HTR-8/SVneo (cell line): ENCODE data around the gene BNIP5.

Source experiments
- DNase-seq: peaks from one replicate; pipeline ENCODE4 v3.0.0; 2011; ENCODE audit warnings: low spot score, mixed read lengths; ENCODE audit not compliant: insufficient read length
- FAIRE-seq: peaks from 2 replicates; lab custom pipeline; 2011; peaks lifted over from hg19 to GRCh38; lab: Jason Lieb, UNC

Gene BNIP5

DNA sequence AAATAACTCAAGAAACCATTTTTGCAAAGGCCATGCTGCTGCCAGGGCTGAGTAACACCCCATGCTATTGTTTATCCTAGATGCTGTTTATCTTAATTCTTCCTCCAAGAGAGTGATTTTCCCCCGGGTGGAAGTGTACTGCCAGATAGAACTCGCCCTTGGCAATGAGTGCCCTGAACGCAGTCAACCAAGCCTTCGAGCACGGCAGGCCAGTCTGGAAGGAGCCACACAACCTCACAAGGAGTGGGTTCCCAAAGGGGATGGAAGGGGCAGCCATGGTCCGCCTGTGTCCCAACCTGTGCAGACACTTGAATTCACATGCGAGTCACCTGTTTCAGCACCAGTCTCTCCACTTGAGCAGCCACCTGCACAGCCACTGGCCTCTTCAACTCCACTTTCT is 34.9 kb downstream of the BNIP5 start:
- peak; percentile 13 for FAIRE-seq
- no peak for DNase-seq

DNA sequence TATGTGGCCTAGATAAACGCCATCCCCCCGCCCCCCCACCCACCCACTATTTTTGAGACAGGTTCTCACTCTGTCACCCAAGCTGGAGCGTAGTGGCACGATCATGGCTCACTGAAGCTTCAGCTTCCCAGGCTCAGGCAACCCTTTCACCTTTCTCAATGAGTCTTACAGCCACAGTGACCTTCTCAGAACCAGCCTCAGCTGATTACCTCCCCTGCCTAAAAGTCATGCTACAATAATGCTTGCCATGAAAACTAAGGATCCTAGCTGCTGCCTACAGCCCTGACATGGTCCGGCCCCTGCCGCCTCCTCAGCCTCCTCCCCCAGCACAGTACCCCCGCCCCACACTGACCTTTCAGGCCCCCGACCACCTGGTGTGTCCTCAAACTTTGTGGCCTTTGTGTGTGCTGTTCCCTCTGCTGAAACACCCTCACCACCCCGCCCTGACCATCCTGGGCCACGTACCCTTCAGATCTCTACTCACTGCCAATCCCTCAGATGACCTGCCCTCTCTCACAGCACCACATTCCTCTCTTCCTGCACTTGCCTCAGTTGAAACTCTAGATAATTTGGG is 35.5 kb downstream of the BNIP5 start:
- no peak for FAIRE-seq
- DNase-seq, result no peak

DNA sequence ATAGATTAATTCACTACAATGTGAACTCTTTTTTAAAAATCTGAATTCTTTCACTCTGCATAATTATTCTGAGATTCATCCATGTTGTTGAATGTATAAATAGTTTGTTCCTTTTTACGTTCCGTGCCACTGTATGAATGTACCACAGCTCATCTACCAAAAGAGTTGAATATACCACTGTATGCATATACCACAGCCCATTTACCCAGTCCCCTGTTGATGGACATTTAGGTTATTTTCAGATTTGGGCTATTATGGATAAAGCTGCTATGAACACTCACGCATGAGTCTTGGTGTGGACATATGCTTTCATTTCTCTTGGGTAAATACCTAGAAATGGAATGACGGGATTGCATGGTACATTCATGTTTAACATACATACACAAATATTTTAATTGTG is 38.7 kb downstream of the BNIP5 start:
- DNase-seq (no peak), FAIRE-seq (no peak)

DNA sequence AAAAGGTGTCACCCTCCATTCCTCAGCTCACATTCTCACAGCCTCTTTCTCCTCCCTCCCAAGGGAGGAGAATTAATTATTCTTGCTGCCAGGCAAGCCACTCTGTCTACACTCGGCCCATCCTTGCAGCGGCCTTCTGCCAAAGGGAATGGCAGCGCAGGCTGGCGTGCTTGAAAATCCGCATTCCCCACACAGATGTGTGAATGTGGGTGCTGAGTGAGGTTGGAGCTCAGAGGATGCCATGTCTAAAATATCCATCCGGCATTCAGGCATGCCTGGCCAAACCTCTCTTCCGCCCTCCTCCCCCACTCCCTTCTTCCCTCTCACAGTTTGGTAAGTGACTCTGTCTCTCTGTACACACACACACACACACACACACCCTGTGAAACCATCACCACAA is 39.2 kb downstream of the BNIP5 start:
- DNase-seq (no peak), FAIRE-seq (no peak)

DNA sequence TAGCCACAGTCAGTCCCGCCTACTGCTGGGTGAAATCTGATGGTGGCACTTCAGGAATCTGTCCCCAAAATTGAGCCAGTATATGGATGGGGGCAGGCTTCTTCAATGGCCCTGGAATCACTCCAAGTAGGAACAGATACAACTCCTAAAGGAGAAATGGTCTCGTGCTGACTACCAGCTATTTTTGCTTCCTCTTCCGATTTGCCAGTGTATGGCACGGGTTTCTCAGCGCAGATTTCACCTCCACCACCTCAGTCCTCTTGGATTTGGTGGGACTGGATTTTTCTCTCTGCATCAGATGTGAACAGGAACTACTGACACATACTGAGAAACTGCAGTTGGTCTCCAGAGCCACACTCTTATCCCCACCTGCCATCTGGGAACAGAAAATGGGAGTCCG is 39.6 kb downstream of the BNIP5 start:
- DNase-seq, result no peak
- no peak for FAIRE-seq

DNA sequence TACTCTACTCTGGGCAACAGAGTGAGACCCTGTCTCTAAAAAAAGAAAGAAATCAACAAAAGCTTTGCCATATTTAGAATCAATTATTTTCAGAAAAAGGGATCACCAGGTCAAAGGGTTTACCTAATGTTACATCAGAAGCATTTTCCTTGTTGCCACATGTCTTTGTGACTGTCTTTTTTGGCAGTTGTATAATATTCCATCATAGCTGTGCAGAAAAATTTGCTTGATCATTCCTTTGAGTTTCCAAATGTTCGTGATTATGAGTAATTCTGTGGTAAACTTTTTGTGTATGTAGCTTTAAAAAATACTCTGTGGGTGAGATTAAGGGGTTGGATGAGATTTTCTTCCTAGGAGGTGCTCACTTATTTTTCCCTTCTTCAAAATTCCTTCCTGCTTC is 40.4 kb downstream of the BNIP5 start:
- DNase-seq, result no peak
- FAIRE-seq, result no peak

DNA sequence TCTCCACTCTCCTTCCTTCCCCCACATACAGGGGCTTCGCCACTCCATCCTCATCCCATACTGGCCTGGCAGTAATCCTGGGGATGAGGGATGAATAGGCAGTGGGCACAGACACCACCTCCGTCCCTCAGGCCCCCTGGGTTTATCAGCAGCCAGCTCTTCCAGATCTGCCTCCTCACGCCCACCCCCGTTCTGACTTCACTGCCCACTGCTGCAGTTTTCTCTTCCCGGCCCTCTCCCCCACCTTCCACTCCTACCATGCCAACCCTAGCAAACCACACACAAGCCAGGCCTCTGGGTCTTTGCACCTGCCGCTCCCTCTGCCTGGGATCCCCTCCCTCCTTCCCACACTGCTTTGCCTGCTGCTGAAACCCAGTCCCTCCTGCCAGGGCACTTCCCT is 44.5 kb downstream of the BNIP5 start:
- FAIRE-seq (no peak), DNase-seq (no peak)

DNA sequence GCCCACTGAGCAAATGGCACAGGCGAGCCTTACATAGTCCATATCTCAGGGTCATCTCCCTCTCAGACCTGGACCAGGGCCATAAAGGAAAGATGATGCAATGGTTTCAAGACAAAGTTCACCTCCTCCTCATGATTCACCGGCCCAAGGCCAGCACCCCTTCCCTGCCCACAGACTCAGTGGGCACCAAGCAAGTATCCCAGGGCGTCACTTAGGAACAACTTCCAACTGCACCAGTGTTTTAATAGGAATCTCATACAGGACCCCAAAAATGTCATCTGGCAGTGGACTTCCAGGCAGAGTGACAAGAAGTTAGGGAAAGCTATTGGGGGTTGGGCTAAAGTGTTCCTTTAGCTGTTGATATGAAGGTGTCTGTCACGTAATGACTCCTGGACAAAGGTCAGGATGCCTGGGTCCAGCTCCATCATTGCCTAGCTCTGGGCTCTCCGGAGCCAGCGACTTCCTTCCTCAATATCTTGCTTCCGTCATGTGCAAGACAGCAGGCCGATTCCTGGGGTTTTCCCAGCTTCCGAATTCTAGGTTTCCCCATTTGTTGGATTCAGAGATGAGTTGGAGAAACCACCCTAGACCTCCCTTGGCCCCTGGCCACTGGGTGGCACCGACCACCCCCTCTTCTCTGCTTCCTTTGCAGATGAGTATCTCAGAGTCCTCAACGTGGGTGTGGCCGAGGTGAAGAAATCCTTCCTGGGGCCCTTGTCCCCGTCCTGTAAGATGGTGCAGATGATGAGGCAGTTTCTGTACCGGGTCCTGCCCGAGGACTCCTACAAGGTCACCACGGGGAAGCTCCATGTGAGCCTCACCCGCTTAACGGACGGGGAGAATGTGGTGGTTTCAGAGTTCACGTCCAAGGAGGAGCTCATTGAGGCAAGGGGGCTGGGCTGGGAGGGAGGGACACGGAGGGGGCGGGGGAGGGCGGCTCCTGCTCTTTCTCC is 45.7 kb downstream of the BNIP5 start:
- peak; percentile 4 for FAIRE-seq
- peak; percentile 30 for DNase-seq

DNA sequence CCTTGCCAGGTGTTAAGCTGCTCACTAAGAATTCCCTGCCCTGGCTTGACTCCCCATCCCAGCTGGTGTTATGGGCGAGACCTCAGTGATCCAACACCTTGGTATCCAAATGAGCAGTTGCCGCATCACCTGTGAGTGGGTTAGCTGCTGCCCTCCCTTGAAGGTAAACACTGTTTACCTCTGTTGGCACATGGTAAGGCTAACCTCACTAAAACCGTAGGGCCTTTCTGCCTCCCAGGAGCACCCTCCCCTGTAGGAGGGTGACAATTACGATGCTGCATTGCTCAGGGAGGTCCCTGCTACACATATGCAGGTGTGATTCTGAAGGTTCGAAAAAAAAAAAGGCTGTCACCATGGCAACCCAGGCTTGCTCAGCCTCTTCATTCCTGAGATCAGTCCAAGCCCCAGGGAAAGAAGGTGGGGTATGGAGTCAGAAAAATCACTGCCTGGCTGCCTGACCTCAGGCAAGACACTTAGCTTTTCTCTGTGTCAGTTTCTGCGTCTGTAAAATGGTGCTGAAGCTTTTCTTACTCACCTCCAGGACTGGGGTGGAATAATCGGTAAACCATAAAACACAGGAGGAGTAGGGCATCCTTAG is 47.3 kb downstream of the BNIP5 start:
- FAIRE-seq (peak; percentile 13), DNase-seq (no peak)

DNA sequence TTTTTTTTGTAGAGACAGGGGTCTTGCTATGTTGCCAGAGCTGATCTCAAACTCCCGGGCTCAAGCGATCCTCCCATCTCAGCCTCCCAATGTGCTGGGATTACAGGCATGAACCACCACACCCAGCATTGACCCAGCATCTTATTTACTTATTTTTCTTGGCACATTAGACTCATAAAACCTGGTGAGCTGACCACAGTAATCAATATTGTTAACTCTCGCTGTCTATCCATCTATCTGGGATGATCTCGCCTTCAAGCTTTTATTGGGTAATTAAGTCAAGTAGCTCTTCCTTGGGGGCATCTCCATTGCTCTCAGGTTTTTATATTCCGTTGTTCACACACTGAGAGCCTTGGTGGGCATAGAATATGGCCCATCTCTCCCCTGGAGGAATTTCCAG is 49.8 kb downstream of the BNIP5 start:
- FAIRE-seq, result no peak
- no peak for DNase-seq

DNA sequence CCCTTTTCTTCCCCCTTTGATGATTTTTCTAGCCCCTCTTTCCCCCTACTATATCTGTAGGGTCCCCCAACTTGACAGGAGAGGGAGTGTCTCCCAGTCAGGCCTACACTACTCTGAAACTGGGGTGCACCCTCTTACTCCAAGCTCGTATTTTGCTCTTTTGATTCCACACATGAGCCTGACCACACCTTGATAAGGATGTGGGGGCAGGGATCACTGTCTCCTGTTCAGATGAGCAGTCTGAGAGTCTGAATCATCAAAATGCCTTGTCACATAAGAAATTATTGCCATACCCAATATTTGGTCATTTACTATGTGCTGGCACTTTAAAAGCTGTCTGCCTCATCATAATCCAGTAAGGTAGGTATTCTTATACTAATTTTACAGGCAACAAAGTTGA is 50.9 kb downstream of the BNIP5 start:
- no peak for FAIRE-seq
- DNase-seq, result no peak

DNA sequence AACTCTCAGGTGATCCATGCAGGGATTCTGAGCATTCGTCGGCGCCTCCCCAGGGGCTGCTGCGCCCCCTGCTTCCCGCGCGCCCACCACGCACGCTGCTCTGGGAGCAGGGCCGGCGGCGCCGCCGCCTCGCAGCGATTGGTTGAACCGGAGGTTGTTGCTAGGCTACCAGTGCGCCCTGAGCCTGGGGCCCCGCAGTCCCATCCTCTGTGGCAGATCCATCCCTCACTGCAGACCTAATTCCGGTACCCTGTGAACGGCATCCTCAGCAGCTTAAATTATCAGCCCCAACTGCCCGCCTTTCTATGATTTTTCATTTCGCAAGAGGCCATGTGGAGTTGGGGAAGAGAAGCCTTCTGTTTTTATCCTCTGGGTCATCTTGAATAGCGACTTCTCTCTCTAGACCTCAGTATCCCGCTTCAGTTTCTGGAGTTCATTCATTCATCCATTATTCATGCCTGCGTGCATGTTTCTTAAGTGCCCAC is 51.5 kb downstream of the BNIP5 start:
- no peak for DNase-seq
- no peak for FAIRE-seq

DNA sequence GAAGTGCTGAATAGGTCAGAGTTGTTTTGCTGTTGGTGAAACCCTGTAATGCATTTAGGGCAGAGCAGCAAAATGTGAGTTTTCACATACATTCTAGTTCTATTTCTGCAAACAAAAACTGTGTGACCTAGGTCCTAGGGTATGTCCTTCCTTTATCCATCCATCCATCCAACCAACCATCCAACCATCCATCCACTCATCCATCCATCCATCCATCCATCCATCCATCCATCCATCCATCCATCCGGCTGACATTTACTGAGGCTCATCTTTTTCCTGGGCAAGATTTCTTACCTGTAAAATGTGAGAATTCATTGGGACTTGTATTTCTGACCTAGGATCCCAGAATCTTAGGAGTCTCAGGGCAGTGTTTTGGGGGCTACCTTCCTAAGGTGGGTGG is 52.3 kb downstream of the BNIP5 start:
- FAIRE-seq, result no peak
- no peak for DNase-seq

DNA sequence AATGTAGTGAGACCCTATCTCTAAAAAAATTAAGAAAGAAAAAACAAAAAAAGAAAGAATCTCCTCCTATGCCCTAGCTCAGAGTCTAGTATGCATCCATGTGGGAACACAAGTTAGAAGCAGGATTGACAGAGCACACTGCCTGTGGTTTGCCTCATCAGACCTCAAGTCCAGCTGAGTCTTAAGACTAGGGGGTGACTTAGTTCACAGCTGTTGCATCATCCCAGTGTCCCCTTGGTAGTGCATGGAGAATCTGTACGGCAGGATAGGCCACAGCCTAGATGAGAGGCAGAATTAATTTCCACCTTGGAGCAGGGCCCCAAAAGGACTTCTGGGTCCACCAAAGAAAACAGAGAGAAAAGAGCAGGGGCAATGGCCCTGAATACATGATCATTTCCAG is 53.1 kb downstream of the BNIP5 start:
- no peak for DNase-seq
- no peak for FAIRE-seq

DNA sequence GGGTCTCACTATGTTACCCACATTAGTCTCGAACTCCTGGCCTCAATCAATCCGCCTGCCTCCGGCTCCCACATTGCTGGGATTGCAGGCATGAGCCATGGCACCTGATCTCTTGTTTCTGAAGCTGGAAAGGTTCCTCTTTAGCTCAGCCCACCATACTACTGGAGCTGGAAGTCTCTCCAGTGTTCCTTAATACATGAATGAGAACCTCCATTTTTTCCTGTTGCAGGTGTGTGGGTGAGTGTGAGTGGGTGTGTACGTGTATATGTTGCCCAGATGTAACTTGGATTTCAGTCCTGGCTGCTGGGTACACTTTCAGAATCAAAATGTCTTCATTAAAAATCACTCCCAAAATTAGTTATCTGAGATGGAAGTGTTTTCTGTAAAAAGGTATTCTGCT is 55.7 kb downstream of the BNIP5 start:
- DNase-seq (no peak), FAIRE-seq (no peak)

DNA sequence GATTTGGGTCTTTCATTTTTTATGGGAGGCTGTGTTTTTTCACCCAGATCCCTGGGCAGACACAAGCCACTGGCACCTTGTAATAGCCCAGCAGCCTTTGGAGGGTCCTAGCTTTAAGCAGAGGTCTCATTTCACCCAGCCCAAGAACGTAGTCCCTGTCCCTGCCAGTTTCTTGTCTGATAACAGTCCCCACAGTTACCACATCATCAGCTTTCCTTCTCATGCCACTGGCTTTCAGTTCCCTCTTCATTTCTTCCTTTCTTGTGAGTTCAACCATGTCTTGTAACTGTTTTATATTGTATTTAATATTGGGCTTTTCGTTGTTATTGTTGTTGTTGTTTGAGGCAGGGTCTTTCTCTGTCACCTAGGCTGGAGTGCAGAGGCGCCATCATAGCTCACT is 56.2 kb downstream of the BNIP5 start:
- DNase-seq (no peak), FAIRE-seq (no peak)

DNA sequence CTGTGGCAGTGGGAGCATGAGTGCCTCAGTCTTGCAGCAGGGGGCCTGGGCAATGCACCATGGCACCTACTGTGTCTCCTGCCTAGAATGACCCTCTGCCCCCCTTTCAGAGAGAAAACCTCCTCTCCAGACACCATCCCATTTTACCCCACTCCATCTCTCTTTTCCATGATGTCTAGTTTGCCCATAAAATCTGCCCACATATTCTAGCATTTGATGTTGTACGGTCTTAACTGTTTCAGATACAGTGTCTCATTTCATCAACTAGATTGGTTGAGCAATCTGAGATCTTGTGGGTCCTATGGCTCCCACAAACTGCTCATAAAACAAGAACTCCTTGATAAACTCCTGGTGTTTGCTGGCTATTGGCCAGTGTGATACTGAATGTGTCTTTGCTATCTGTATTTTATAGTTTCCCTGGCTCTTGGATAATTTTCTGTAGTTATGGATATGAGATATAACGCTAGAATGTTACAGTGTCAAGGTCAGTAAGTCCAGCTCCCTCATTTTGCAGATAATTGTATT is 58.7 kb downstream of the BNIP5 start:
- FAIRE-seq (no peak), DNase-seq (no peak)

DNA sequence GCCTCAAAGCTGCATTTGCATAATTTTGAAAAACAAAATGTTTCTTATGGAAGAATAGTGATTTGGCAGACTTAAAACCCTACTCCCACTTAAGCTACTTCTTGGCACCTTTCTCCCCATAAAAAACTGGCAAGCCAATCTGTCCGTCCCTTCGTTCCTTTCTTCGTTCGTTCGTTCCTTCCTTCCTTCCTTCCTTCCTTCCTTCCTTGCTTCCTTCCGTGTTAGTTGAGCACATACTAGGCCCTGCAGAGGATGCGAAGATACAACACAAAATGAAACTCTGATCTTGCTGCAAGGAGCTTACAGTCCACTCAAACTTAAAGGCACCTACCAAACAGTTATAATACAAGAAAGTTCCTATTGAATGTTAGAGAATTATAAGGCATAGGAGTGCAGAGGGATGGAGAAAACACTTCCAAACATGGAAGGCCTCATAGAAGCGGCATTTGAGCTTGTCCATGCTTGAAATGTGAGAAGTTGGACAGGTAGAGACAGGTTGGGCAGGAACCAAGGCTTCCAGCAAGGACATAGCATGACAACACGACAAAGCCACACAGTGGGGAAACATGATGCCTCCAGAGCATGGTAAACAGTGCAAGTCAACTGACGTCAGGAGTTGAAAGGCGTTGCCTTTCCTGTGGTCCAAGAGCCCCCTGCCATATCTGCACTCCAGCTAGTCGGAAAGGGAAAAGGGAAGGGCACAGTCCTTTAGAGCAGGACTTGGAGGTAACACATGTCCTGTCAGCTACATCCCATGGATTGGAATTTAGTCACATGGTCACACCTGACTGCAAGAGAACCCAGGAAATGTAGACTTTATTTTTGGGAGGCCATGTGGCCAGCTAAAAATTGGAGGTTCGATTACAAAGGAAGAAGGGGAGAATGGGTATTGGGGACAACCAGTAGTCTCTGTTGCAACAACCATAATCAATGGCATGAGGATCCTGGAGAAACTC is 59.8 kb downstream of the BNIP5 start:
- DNase-seq (no peak), FAIRE-seq (no peak)

DNA sequence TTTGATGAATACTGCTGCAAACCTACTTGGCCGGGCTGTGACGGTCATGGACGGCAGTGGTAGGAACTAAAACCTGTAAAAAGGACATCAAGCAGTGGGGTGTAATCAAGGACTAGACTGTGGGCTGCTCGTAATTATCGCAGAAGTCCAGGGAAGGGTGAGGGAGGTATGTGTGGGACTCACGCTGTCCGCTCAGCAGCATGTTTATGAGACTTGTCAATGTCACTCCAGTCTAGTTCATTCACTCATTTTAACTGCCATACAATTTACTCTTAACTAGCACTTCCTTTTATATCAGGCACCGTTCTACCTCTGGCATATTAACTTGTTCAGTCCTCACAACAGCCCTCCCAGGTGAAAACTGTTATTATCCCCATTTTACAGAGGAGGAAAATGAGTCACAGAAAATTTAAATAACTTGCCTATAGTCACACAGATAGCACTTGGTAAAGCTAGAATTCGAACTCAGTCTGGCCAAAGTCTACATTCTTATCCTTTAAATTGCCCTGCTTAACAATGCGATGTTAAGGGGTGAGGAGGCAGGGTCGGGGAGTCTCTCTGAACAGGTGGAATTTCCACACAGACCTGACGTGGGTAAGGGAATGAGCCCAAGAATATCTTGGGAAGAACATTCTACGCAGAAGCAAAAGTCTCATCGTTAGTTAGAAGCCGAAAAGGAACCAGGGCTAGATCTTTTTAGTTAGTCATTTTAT is 62.7 kb downstream of the BNIP5 start:
- DNase-seq, result no peak
- no peak for FAIRE-seq
